HepG2 (cell line): ENCODE measurements around the gene ARHGEF16. TPM values are rescaled to one million over a fixed set of nuclear protein-coding genes. Genes with fewer than 3 reads are reported as not detected.
A peak's percentile ranks its signal among the peaks of the same experiment; 100 is the strongest.

ENCODE experiments used
- ADNP ChIP-seq: sonication (generic); formaldehyde crosslinking; IDR thresholded peaks from 2 replicates; pipeline ENCODE4 v1.4.0; 2020; ENCODE audit warnings: missing genetic modification reagents
- ESRRA ChIP-seq: sonication (generic); formaldehyde crosslinking; IDR thresholded peaks from 2 replicates; pipeline ENCODE4 v1.5.1; 2020; ENCODE audit warnings: mild to moderate bottlenecking, low read depth, missing genetic modification reagents
- GATA4 ChIP-seq: sonication (generic); IDR thresholded peaks from 2 replicates; pipeline ENCODE4 v1.6.1; 2016; ENCODE audit warnings: antibody characterized with exemption, low read depth, borderline replicate concordance
- HDAC2 ChIP-seq: sonication (generic); formaldehyde crosslinking; IDR thresholded peaks from 2 replicates; pipeline ENCODE4 v1.4.0; 2020; ENCODE audit warnings: missing genetic modification reagents
- HDAC6 ChIP-seq: fragments of 200-600 bp; sonication (generic); IDR thresholded peaks from 2 replicates; pipeline ENCODE4 v1.7.0; 2017; ENCODE audit warnings: mild to moderate bottlenecking, antibody characterized with exemption, low read length, low read depth
- HIVEP1 ChIP-seq: sonication (generic); formaldehyde crosslinking; IDR thresholded peaks from 2 replicates; pipeline ENCODE4 v1.4.0; 2020; ENCODE audit warnings: mild to moderate bottlenecking, missing genetic modification reagents
- HMG20B ChIP-seq: conservative IDR thresholded peaks from 2 replicates; pipeline ENCODE4 v1.6.1; 2016; ENCODE audit warnings: missing genetic modification reagents, missing compliant biosample characterization
- HOXA5 ChIP-seq: sonication (generic); formaldehyde crosslinking; IDR thresholded peaks from 2 replicates; pipeline ENCODE4 v1.4.0; 2020; ENCODE audit warnings: missing genetic modification reagents
- ISL2 ChIP-seq: sonication (generic); formaldehyde crosslinking; IDR thresholded peaks from 2 replicates; pipeline ENCODE4 v1.5.0; 2020; ENCODE audit warnings: missing genetic modification reagents
- JUN ChIP-seq: sonication (generic); formaldehyde crosslinking; IDR thresholded peaks from 2 replicates; pipeline ENCODE4 v1.4.0; 2020; ENCODE audit warnings: mild to moderate bottlenecking, missing genetic modification reagents
- KDM2A ChIP-seq: sonication (generic); formaldehyde crosslinking; IDR thresholded peaks from 2 replicates; pipeline ENCODE4 v1.4.0; 2020; ENCODE audit warnings: low read depth, missing genetic modification reagents, borderline replicate concordance
- MBD4 ChIP-seq: IDR thresholded peaks from 2 replicates; pipeline ENCODE4 v1.6.1; 2012; ENCODE audit warnings: low read length, inconsistent platforms, borderline replicate concordance
- NKX3-1 ChIP-seq: sonication (generic); formaldehyde crosslinking; IDR thresholded peaks from 2 replicates; pipeline ENCODE4 v1.5.0; 2020; ENCODE audit warnings: missing genetic modification reagents
- SALL2 ChIP-seq: sonication (generic); formaldehyde crosslinking; IDR thresholded peaks from 2 replicates; pipeline ENCODE4 v1.8.1; 2023; ENCODE audit warnings: mild to moderate bottlenecking, missing genetic modification reagents, inconsistent platforms
- SMYD3 ChIP-seq: sonication (generic); formaldehyde crosslinking; IDR thresholded peaks from 2 replicates; pipeline ENCODE4 v1.8.1; 2023; ENCODE audit warnings: mild to moderate bottlenecking, missing genetic modification reagents
- SP140L ChIP-seq: sonication (generic); formaldehyde crosslinking; IDR thresholded peaks from 2 replicates; pipeline ENCODE4 v1.4.0; 2020; ENCODE audit warnings: missing genetic modification reagents, borderline replicate concordance
- SP4 ChIP-seq: sonication (generic); formaldehyde crosslinking; IDR thresholded peaks from 2 replicates; pipeline ENCODE4 v1.8.1; 2023; ENCODE audit warnings: mild to moderate bottlenecking, missing genetic modification reagents
- TEAD3 ChIP-seq: optimal IDR thresholded peaks from 2 replicates; pipeline ENCODE3; 2016; ENCODE audit warnings: borderline replicate concordance
- ZNF136 ChIP-seq: sonication (generic); formaldehyde crosslinking; IDR thresholded peaks from 2 replicates; pipeline ENCODE4 v1.8.1; 2022; ENCODE audit warnings: low read depth, mild to moderate bottlenecking, moderate library complexity, missing genetic modification reagents
- ZNF260 ChIP-seq: sonication (generic); formaldehyde crosslinking; IDR thresholded peaks from 2 replicates; pipeline ENCODE4 v1.4.0; 2020; ENCODE audit warnings: missing genetic modification reagents, low read depth, mild to moderate bottlenecking, borderline replicate concordance
- ZNF33B ChIP-seq: sonication (generic); formaldehyde crosslinking; IDR thresholded peaks from 2 replicates; pipeline ENCODE4 v1.5.1; 2020; ENCODE audit warnings: mild to moderate bottlenecking, missing genetic modification reagents
- ZNF430 ChIP-seq: sonication (generic); formaldehyde crosslinking; IDR thresholded peaks from 2 replicates; pipeline ENCODE4 v1.9.0; 2021; ENCODE audit warnings: mild to moderate bottlenecking, missing genetic modification reagents
- ZNF737 ChIP-seq: sonication (generic); formaldehyde crosslinking; IDR thresholded peaks from 2 replicates; pipeline ENCODE4 v1.5.0; 2020; ENCODE audit warnings: missing genetic modification reagents, mild to moderate bottlenecking, borderline replicate concordance
- ZSCAN31 ChIP-seq: sonication (generic); formaldehyde crosslinking; IDR thresholded peaks from 2 replicates; pipeline ENCODE4 v1.5.0; 2020; ENCODE audit warnings: low read depth, mild to moderate bottlenecking, missing genetic modification reagents
- polyA plus RNA-seq, 8 experiments: library from polyadenylated mRNA; depleted of rRNA in 3 of 8; stranded (reverse) in 7 of 8; unstranded in 1 of 8; fragments of >200 nt; fragmentation: Illumina TruSeq in 4 of 8; extraction: Trizol in 4 of 8; gene quantifications; 2 replicates each; pipeline versions ENCODE4 v1.2.1 to v1.2.3, GENCODE V29; 2011 to 2016; ENCODE audit warnings: low read depth in 4 of 8, missing spikeins in 1 of 8, mixed read lengths in 1 of 8; ENCODE audit not compliant: insufficient read depth in 1 of 8
- total RNA-seq, 5 experiments: library from RNA; depleted of rRNA; stranded (reverse); fragments of >200 nt; fragmentation: Illumina TruSeq; extraction: Trizol; gene quantifications; 2 replicates each; pipeline ENCODE4 v1.2.3, GENCODE V29; 2016; ENCODE audit warnings: low read depth in 1 of 5
- TF ChIP-seq, protein P1 (sequence below): sonication (generic); formaldehyde crosslinking; conservative IDR thresholded peaks from 2 replicates; pipeline ENCODE4 v1.8.1; 2023; ENCODE audit warnings: missing genetic modification reagents
- TF ChIP-seq, protein P2 (sequence below): sonication (generic); formaldehyde crosslinking; IDR thresholded peaks from 2 replicates; pipeline ENCODE4 v1.4.0; 2020; ENCODE audit warnings: missing genetic modification reagents; ENCODE audit errors: not compliant biosample characterization
- TF ChIP-seq, protein P3 (sequence below): sonication (generic); formaldehyde crosslinking; IDR thresholded peaks from 2 replicates; pipeline ENCODE4 v1.8.0; 2022; ENCODE audit warnings: mild to moderate bottlenecking, missing genetic modification reagents, moderate library complexity
- TF ChIP-seq, protein P4 (sequence below): sonication (generic); formaldehyde crosslinking; IDR thresholded peaks from 2 replicates; pipeline ENCODE4 v1.9.0; 2021; ENCODE audit warnings: missing genetic modification reagents, borderline replicate concordance

Gene ARHGEF16
- total and polyA plus RNA-seq, 2 of the 13 experiments (the other 11 are each of a cell fraction or from before 2014, with no cell fraction given), result 20.3 to 39.9 TPM

DNA sequence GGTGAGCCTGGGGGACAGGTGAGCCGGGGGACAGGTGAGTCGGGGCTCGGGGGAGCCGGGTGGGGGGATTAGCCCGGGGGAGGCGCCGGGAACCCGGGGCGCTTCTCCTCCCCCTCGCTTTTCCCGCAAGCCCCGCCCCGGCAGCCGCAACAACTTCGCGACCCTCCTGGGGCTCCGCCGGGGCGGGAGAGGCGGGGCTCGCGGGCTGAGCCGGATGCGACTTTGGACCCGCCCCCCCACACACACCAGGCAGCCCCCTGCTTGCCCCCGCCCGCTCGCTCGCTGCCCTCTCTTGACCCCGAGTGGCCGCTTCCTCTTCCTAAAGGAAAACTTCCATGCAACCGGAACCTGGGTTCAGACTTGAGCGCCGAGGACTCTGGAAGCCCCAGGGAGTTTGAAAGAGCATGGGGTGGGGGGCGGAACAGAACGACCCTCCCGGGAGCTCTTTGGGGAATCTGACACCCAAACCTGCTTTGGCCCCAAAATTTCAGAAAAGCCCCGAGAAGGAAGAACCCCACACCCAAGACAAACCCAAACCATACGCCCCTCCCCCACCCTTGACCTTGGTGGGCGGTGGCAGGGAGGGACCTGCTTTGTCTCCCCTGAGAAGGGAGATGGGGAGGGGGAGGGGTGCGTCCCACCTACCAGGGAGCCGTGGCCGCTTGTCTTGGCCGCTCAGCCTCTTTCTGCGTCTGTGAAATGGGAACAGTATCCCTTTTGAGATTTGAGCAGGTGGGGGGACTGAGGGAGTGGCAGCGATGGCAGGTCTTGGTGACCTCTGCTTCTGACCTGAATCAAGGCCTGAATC is 550 bp downstream of the ARHGEF16 start (continued):
- TF ChIP-seq TEAD3 (CRISPR knock-in tag) (no peak), NKX3-1 (CRISPR knock-in tag) (no peak), ZNF136 (no peak), ZSCAN31 (no peak), ADNP (no peak), HMG20B (CRISPR knock-in tag) (no peak; the same call in 1 of the 2 replicates), ESRRA (CRISPR knock-in tag) (no peak), HIVEP1 (CRISPR knock-in tag) (peak; percentile 48; the same call in 1 of the 2 replicates), JUN (no peak), ZNF260 (no peak), SMYD3 (no peak), SP4 (CRISPR knock-in tag) (no peak), ZNF430 (CRISPR knock-in tag) (0 out of 2 replicates have a peak, but pooled peaks have one; percentile 50), MBD4 (no peak), SALL2 (no peak), SP140L (CRISPR knock-in tag) (no peak), ZNF33B (CRISPR knock-in tag) (no peak), GATA4 (0 out of 2 replicates have a peak, but pooled peaks have one; percentile 9), ISL2 (CRISPR knock-in tag) (no peak), HDAC2 (CRISPR knock-in tag) (no peak), KDM2A (CRISPR knock-in tag) (peak; percentile 43; the same call in 1 of the 2 replicates), HOXA5 (CRISPR knock-in tag) (no peak), HDAC6 (no peak), ZNF737 (CRISPR knock-in tag) (no peak)
- TF ChIP-seq, protein P1, sequence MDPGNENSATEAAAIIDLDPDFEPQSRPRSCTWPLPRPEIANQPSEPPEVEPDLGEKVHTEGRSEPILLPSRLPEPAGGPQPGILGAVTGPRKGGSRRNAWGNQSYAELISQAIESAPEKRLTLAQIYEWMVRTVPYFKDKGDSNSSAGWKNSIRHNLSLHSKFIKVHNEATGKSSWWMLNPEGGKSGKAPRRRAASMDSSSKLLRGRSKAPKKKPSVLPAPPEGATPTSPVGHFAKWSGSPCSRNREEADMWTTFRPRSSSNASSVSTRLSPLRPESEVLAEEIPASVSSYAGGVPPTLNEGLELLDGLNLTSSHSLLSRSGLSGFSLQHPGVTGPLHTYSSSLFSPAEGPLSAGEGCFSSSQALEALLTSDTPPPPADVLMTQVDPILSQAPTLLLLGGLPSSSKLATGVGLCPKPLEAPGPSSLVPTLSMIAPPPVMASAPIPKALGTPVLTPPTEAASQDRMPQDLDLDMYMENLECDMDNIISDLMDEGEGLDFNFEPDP (CRISPR knock-in tag), result no peak
- TF ChIP-seq, protein P2, sequence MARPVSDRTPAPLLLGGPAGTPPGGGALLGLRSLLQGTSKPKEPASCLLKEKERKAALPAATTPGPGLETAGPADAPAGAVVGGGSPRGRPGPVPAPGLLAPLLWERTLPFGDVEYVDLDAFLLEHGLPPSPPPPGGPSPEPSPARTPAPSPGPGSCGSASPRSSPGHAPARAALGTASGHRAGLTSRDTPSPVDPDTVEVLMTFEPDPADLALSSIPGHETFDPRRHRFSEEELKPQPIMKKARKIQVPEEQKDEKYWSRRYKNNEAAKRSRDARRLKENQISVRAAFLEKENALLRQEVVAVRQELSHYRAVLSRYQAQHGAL, result no peak
- TF ChIP-seq, protein P3, sequence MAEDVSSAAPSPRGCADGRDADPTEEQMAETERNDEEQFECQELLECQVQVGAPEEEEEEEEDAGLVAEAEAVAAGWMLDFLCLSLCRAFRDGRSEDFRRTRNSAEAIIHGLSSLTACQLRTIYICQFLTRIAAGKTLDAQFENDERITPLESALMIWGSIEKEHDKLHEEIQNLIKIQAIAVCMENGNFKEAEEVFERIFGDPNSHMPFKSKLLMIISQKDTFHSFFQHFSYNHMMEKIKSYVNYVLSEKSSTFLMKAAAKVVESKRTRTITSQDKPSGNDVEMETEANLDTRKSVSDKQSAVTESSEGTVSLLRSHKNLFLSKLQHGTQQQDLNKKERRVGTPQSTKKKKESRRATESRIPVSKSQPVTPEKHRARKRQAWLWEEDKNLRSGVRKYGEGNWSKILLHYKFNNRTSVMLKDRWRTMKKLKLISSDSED (CRISPR knock-in tag), result no peak
- TF ChIP-seq, protein P4, sequence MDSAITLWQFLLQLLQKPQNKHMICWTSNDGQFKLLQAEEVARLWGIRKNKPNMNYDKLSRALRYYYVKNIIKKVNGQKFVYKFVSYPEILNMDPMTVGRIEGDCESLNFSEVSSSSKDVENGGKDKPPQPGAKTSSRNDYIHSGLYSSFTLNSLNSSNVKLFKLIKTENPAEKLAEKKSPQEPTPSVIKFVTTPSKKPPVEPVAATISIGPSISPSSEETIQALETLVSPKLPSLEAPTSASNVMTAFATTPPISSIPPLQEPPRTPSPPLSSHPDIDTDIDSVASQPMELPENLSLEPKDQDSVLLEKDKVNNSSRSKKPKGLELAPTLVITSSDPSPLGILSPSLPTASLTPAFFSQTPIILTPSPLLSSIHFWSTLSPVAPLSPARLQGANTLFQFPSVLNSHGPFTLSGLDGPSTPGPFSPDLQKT, result no peak
